Smooth muscle cell (in vitro differentiated cells): ENCODE data around the gene ASS1. TPM values are rescaled to one million over a fixed set of nuclear protein-coding genes. Genes with fewer than 3 reads are reported as not detected.

Experiments used
- DNase-seq: peaks from one replicate; lab custom pipeline; 2025; ENCODE audit not compliant: unreplicated experiment; lab: John Stamatoyannopoulos, UW
- H2AFZ ChIP-seq: fragments of 200-600 bp; sonication (generic); 2 replicates; pipeline ENCODE4 v1.6.0; 2016; ENCODE audit warnings: antibody characterized with exemption, low read depth, mild to moderate bottlenecking
- H3F3A ChIP-seq: fragments of 200-600 bp; sonication (generic); 2 replicates; pipeline ENCODE4 v1.6.0; 2017; ENCODE audit warnings: antibody characterized with exemption, low read depth
- H3K27ac ChIP-seq: fragments of 200-600 bp; sonication (generic); 2 replicates; pipeline ENCODE4 v1.5.1; 2016; ENCODE audit warnings: low read depth, mild to moderate bottlenecking
- H3K27me3 ChIP-seq: fragments of 200-600 bp; sonication (generic); 2 replicates; pipeline ENCODE4 v1.6.1; 2016; ENCODE audit warnings: low read depth, mild to moderate bottlenecking
- H3K36me3 ChIP-seq: fragments of 200-600 bp; sonication (generic); 2 replicates; pipeline ENCODE4 v1.5.1; 2016; ENCODE audit warnings: low read depth
- H3K4me1 ChIP-seq: fragments of 200-600 bp; sonication (generic); 2 replicates; pipeline ENCODE4 v1.5.1; 2016; ENCODE audit warnings: low read depth
- H3K4me2 ChIP-seq: fragments of 200-600 bp; sonication (generic); 2 replicates; pipeline ENCODE4 v1.6.0; 2016; ENCODE audit warnings: mild to moderate bottlenecking
- H3K4me3 ChIP-seq: fragments of 200-600 bp; sonication (generic); 2 replicates; pipeline ENCODE4 v1.5.1; 2016; ENCODE audit warnings: mild to moderate bottlenecking
- H3K79me2 ChIP-seq: fragments of 200-600 bp; sonication (generic); 2 replicates; pipeline ENCODE4 v1.6.0; 2016; ENCODE audit warnings: low read depth, mild to moderate bottlenecking
- H3K9ac ChIP-seq: fragments of 200-600 bp; sonication (generic); 2 replicates; pipeline ENCODE4 v1.6.0; 2016; ENCODE audit warnings: low read depth
- H3K9me3 ChIP-seq: fragments of 200-600 bp; sonication (generic); replicated peaks from 2 replicates; pipeline ENCODE4 v1.5.1; 2016; ENCODE audit warnings: low read depth
- H4K20me1 ChIP-seq: fragments of 200-600 bp; sonication (generic); 2 replicates; pipeline ENCODE4 v1.6.0; 2016; ENCODE audit warnings: low read depth
- WGBS: methylation state at CpG from one replicate; pipeline ENCODE4 v1.1.7; 2016; ENCODE audit warnings: low lambda C conversion rate; 5-methylcytosine and 5-hydroxymethylcytosine counted together
- polyA plus RNA-seq: library from polyadenylated mRNA; unstranded; fragments of >200 nt; fragmentation: Nextera tagmentation; extraction: Ambion mirVana; gene quantifications from 2 replicates; pipeline ENCODE4 v1.2.1, GENCODE V29; 2016
- total RNA-seq: library from RNA; depleted of rRNA; stranded (reverse); fragments of >200 nt; gene quantifications from 2 replicates; pipeline ENCODE4 v1.2.3, GENCODE V29; 2014
- TF ChIP-seq, protein P1 (sequence below): fragments of 200-600 bp; sonication (generic); IDR thresholded peaks from 2 replicates; pipeline ENCODE4 v1.5.1; 2017; ENCODE audit warnings: borderline replicate concordance, mild to moderate bottlenecking, antibody characterized with exemption; ENCODE audit not compliant: insufficient read depth, poor library complexity, severe bottlenecking

ASS1 gene
- total and polyA plus RNA-seq, 2 experiments from 2014 or later = 78.2 to 81.5 TPM

DNA sequence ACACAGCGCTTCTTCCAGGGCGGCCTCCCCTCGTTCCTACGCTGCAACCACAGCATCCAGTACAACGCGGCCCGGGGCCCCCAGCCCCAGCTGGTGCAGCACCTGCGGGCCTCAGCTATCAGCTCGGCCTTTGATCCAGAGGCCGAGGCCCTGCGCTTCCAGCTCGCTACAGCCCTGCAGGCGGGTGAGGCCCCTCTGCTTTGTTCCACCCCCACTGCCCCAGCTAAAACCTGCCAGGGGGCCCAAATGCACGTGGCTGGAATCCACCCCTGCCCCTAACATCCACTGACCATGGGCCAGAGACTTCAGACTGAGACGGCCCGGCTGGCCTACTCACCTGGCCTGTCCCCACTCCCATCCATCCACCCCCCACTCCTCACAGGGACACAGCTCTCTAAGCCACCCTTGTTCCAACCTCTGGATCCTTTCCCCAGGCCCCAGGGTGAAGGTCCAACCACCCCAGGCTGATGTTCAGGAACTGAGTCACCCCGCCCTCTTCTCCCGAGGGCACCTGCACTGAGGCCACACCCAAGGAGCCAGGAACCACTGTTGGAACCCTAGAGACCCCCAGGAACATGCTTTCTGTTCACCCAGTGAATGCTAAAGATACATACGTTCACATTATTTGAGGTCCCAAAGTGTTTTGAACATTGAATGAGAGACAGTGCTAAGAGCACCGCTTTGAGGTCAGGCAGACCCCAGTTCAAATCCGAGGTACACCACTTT lies 18.9 kb upstream of the ASS1 start:
- Histone ChIP-seq H2AFZ (no peak overlapping the region), H3K4me3 (no peak overlapping the region), H3F3A (peaks cover 7% of the 10 kb centered on the region), H3K9ac (no peak overlapping the region), H3K9me3 (no peaks in the 10 kb centered on the region), H3K4me2 (no peak overlapping the region), H3K36me3 (no peaks in the 10 kb centered on the region), H3K27ac (no peak overlapping the region), H3K79me2 (no peaks in the 10 kb centered on the region), H4K20me1 (no peaks in the 10 kb centered on the region), H3K4me1 (peaks cover 4% of the 10 kb centered on the region), H3K27me3 (no peaks in the 10 kb centered on the region)
- WGBS = 94% methylated on average over 11 of the region's 21 CpGs
- no peak for DNase-seq
- TF ChIP-seq, protein P1, sequence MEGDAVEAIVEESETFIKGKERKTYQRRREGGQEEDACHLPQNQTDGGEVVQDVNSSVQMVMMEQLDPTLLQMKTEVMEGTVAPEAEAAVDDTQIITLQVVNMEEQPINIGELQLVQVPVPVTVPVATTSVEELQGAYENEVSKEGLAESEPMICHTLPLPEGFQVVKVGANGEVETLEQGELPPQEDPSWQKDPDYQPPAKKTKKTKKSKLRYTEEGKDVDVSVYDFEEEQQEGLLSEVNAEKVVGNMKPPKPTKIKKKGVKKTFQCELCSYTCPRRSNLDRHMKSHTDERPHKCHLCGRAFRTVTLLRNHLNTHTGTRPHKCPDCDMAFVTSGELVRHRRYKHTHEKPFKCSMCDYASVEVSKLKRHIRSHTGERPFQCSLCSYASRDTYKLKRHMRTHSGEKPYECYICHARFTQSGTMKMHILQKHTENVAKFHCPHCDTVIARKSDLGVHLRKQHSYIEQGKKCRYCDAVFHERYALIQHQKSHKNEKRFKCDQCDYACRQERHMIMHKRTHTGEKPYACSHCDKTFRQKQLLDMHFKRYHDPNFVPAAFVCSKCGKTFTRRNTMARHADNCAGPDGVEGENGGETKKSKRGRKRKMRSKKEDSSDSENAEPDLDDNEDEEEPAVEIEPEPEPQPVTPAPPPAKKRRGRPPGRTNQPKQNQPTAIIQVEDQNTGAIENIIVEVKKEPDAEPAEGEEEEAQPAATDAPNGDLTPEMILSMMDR = no peak

GRCh38 chr9:130426467-130426773 lies 18.3 kb upstream of the ASS1 start:
- Histone ChIP-seq H3F3A (peaks cover 1% of the 10 kb centered on the region), H3K79me2 (no peaks in the 10 kb centered on the region), H3K4me2 (no peak overlapping the region), H3K27ac (no peak overlapping the region), H3K4me1 (peaks cover 4% of the 10 kb centered on the region), H3K4me3 (no peak overlapping the region), H3K27me3 (no peaks in the 10 kb centered on the region), H4K20me1 (no peaks in the 10 kb centered on the region), H2AFZ (no peak overlapping the region), H3K36me3 (no peaks in the 10 kb centered on the region), H3K9ac (no peak overlapping the region), H3K9me3 (no peaks in the 10 kb centered on the region)
- no peak for DNase-seq
- 93% methylated on average over 8 of the region's 8 CpGs for WGBS
- TF ChIP-seq, protein P1 = no peak

DNA sequence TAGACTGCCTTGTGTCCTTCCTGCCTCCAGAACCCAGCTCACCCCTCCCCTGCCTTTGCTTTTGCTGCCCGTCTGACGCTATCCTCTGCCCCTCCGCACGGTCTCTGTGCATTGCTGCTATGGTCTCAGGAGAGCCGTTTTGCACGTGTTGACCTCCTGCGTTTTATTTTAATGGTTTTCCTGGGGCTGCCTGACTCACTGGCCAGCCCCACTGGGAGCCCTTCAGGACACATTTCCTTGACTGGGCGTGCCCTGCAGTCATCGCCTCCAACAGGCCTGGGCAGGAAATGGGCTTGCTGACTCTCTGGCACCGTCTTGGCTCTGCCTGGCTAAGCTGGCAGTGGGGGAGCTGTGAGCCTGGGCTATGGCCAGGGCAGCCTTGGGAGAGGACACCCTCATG lies 17.9 kb upstream of the ASS1 start:
- no peak overlapping the region for H3K4me2 ChIP-seq
- no peaks in the 10 kb centered on the region for H4K20me1 ChIP-seq
- H3K4me1 ChIP-seq = peaks cover 4% of the 10 kb centered on the region
- no peak overlapping the region for H2AFZ ChIP-seq
- no peak overlapping the region for H3K9ac ChIP-seq
- no peaks in the 10 kb centered on the region for H3K9me3 ChIP-seq
- no peaks in the 10 kb centered on the region for H3K36me3 ChIP-seq
- TF ChIP-seq, protein P1 = no peak
- H3K27ac ChIP-seq = no peak overlapping the region
- H3K79me2 ChIP-seq = no peaks in the 10 kb centered on the region
- DNase-seq = no peak
- 57% methylated on average over 10 of the region's 10 CpGs for WGBS
- H3K27me3 ChIP-seq = peaks cover under 1% of the 10 kb centered on the region
- no peaks in the 10 kb centered on the region for H3F3A ChIP-seq
- H3K4me3 ChIP-seq = no peak overlapping the region

DNA sequence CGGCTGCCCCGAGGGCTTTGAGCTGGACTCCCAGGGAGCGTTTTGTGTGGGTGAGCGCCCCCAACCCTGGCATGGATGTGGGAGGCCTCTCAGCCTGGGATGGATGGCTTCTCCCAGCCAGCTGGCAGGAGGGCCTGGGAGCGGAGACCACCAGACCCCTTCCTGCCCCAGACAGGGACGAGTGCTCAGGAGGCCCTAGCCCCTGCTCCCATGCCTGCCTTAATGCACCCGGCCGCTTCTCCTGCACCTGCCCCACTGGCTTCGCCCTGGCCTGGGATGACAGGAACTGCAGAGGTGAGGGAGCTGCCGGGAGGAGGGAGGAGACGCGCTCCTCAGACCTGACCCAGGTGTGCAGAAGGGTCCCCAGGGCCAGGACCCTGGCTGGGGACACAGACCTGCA lies 17.4 kb upstream of the ASS1 start:
- Histone ChIP-seq H4K20me1 (no peaks in the 10 kb centered on the region), H3K27me3 (peaks cover 5% of the 10 kb centered on the region), H3K9ac (no peak overlapping the region), H3K36me3 (no peaks in the 10 kb centered on the region), H3K79me2 (no peaks in the 10 kb centered on the region), H3F3A (no peaks in the 10 kb centered on the region), H3K9me3 (no peaks in the 10 kb centered on the region), H3K27ac (no peak overlapping the region), H3K4me2 (no peak overlapping the region), H3K4me3 (no peak overlapping the region), H3K4me1 (no peaks in the 10 kb centered on the region), H2AFZ (no peak overlapping the region)
- WGBS = 92% methylated on average over 11 of the region's 12 CpGs
- TF ChIP-seq, protein P1 = no peak
- DNase-seq = no peak
